ENCODE results near the gene CRB3.

CRB3 gene

DNA sequence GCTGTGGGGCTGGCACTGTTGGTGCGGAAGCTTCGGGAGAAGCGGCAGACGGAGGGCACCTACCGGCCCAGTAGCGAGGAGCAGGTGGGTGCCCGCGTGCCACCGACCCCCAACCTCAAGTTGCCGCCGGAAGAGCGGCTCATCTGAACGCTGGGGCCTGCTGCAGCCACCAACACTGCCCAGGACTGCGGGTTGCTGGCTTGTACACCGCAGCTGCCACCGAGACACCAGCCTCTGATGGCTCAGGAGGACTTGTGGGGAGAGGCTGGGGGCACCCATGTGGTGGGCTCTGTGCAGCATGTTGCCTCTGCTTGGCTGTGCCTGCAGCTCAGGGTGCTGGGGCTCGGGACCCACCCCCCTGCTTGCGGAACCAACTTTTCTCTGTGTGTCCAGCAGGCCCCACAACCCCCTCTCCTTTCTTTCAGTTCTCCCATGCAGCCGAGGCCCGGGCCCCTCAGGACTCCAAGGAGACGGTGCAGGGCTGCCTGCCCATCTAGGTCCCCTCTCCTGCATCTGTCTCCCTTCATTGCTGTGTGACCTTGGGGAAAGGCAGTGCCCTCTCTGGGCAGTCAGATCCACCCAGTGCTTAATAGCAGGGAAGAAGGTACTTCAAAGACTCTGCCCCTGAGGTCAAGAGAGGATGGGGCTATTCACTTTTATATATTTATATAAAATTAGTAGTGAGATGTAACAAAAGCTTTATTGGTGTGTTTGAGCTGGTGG lies 2.6 kb downstream of the CRB3 start:
- no peak for DNase-seq (ENCODE audit: low read depth)

DNA sequence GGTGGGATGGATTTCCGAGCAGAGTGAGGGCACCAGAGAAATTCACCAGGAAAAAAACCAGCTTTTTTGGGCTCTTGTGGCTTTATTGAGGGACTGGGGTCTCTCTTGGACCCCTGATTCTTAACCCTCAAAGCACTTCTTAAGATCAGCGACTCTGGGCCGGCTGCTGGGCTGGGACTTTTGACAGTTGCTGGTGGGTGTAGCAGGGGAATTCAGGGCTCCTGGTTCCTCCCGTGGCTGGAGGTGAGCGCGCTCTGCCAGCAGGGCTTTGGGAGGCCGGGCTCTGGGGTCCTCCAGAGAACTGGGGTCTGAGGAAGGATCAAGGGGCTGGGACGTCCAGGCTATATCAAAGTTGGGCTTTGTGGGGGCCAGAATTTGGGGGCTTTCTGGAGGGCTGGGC lies 3.3 kb downstream of the CRB3 start:
- DNase-seq (ENCODE audit: low read depth): no peak

DNA sequence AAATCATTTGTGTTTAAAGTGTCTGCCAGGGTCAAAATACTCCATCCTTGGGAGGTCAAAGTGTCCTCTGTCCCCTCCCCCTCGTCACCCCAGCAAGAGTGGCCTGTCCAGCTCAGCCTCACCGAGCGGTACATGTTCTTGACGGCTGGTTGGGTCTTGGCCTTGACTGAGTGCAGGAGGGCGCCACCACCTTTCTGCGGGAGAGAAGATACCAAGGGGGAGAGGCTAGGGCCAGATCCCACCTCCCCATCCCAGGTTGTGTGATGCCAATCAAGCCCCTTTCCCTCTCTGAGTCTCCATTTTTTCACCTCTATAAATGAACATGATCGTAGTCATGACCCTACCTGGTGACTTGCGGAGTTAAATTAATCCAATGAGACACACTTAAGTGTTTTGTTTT lies 6.1 kb downstream of the CRB3 start:
- no peak for DNase-seq (ENCODE audit: low read depth)

DNA sequence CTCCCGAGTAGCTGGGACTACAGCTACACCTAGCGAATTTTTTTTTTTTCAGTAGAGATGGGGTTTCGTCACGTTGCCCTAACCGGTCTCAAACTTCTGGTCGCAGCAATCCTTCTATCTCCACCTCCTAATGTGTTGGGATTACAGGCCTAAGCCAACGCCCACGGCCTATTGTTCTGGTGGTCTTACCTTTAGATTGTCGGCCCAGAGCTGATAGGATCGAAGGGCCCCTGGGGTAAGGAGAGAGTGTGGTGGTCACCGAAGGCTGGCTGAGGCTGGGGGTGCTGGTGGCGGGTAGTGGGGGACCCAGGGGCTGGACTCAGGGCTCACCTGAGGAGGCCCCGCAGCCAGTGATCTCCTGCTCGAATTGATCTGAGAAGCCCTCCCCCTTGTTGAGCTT lies 7.0 kb downstream of the CRB3 start:
- DNase-seq (ENCODE audit: low read depth): no peak

DNA sequence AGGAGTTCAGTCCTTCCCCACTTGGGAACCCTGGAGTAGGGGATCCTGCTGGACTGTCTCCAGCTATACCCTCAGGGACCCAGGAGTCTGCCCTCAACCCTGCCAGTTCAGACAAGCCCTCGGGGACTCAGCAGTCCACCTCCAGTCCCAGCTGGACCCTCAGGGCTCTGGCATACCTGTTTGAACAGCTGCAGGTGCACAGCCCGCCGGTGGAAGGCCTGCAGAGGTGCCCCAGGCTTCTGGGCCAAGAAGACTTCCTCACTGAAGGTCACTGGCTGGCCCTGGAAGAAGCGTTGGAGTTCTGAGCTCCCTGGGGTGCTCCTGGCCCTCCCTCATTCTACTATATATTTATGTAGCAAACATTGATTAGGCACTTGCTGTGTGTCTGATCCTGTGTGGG lies 8.6 kb downstream of the CRB3 start:
- DNase-seq (ENCODE audit: low read depth): no peak

DNA sequence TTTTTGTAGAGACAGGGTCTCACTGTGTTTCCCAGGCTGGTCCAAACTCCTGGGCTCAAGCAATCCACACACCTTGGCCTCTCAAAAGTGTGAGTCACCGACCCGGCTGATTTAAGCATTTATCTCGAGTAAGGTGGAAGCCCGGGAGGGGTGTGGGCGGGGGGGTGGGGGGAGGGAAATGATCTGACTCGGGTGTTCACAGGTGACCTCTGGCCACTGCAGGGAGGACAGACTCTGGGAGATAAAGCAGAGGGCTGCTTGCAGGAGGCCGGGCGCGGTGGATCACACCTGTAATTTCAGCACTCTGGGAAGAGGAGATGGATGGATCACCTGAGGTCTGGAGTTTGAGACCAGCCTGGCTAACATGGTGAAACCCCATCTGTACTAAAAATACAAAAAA lies 9.6 kb downstream of the CRB3 start:
- DNase-seq (ENCODE audit: low read depth): no peak

DNA sequence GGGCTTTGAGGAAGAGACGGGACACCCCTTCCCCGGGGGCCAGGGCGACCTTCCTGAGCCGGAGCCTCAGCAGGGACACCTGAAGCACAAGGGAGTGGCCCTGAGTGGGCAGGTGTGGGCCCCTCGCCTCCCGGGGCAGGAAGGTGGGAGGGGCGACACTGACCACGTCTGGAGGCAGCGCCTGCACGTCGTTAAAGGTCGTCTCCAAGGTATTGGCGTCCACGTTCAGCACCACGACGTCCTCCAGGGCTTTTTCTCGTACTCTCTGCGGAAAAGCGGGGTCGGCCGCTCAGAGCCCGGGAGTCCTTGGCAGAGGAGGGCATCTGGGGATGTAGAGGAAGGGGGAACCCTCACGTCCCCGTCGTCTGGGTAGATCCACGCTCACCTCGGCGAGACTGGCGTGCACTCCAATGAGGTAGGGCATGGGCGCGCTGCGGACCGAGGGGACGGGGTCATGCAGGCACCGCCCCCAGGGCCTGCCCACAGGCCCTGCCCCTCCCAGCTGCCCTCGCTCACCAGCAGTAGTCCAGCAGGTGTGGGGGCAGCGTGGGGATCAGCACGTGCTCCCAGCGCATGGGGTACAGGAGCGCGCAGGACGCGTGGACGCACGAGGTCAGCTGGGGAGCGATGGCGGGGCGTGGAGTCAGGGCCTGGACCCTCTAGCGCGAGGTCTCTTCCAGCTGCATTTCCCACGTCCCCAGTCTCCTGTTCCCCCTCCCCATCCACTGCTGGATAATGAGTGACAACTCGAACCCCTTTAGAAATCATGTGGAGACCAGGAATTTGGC lies 11.4 kb downstream of the CRB3 start:
- DNase-seq (ENCODE audit: low read depth): no peak

DNA sequence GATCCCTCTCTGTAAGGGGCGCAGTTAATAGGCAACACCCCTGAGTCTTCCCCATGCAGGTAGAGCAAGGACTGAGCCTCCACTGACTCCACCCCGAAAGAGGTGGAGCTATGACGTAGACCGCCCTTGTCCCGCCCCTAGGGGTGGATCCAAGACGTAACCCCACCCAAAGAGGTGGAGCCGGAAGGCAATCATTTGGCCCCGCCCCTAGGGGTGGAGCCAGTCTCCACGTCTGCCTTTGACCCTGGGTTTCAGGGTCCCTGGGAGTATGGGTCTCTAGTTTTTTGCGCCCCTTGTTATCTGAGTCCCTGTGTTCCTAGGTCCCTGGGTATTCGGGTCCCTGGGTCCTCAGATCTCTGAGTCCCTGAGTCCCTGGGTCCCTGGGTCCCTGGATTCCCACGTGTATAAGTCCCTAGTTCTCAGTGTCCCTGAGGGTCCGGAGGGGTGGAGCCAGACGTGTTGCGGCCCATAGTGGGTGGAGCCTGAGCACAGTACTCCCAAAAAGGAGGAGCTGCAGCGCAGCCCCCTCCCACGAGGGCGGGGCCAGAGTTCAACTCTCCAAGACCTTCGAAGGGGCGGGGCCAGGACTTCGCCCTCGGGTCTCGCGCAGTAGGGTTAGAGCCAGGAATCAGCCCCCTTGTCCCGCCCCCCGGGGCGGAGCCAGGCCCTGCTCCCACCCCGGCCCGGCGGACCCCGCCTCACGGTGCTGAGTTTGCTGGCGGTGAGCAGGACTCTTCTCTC lies 12.3 kb downstream of the CRB3 start:
- no peak for DNase-seq (ENCODE audit: low read depth)

DNA sequence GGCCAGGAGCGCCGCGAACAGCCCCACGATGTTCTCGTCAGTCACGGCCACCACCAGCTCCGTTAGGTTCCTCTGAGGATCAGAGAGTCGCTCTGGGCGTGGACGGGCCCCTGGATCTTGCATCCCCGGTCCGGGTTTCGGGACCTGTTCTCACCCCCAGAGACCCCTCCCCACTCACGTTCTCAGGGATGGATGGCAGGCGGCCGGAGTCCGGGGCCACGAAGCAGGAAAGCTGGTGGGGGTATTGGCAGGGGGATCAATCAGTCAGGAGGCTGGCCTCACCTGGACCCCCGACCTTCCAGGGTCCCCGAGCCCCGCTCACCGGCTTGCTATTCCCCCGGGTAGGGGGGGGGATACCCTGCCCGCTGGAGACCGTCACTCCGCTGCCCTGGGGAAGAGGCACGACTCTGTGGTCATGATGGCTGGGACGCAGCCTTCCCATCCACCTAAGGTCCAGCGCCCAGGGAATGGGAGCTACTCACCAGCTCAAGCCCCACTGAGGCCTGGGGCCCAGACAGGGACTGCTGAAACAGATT lies 12.9 kb downstream of the CRB3 start:
- no peak for DNase-seq (ENCODE audit: low read depth)

DNA sequence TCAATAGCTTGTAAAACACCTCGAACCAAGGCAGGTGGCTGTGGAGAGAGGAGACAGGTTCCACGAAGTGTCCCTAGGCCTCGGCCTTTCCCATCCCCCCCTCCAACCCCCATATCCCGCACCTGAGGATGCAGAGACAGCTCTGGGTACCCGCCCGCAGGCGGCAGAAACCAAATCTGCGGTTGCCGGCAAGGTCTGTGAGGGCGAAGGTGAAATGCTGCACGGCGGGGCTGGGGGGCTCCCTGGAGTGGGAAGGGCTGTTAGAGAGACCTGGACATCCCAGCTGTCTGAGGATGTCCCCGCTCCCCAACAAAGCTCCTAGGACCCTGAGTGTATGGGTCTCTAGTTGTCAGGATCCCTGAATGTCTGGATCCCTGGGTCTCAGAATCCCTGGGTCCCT lies 14.7 kb downstream of the CRB3 start:
- DNase-seq (ENCODE audit: low read depth): no peak

DNA sequence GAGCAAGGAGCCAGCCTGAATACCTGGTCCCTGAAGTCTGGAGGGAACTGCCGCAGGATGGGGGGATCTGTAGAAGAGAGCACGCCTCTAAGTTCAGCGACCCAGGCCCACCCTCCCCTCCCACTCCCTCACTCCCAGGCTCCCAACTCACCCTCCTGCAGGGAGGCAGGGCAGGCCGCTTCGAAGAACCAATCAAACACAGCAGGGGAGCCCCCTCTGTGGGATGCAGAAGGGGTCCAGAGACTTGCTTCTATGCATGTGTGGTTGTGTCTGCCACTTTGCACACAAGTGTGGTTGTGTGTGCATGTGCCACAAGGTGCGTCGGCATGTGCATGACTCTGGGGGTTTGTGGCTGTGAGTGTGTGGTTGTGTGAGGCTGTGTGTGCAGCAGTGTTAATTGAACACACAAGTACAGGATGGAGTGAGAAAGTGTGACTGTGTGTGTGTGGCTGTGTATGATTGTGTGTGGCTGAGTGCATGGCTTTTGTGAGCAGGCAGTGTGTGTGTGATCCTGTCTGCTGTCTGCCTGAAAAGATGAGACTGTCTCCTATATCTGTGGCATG lies 15.8 kb downstream of the CRB3 start:
- DNase-seq (ENCODE audit: low read depth): no peak

DNA sequence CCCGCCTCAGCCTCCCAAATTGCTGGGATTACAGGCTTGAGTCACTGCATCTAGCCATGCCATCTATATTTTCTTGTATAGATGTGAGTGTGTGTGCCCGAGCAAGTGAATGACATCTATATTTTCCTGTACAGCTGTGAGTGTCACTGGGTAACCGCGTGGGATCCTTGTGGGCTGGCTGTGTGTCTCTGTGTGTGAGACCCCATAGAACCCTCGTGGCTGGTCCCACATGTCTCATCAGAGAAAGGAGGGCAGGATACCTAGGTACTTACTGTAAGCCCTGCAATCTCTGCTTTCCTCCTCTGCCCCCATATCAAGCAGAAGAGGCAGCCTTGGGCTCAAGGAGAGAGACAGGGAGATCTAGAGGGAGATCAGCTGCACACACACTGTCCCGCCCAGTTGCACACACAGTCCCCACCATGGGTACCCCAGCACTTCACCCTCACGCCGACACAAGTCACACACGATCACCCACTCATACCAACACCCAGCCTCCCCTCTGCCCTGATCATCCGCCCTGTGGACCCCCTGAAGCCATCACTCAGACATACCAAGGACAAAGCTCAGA lies 16.9 kb downstream of the CRB3 start:
- no peak for DNase-seq (ENCODE audit: low read depth)

DNA sequence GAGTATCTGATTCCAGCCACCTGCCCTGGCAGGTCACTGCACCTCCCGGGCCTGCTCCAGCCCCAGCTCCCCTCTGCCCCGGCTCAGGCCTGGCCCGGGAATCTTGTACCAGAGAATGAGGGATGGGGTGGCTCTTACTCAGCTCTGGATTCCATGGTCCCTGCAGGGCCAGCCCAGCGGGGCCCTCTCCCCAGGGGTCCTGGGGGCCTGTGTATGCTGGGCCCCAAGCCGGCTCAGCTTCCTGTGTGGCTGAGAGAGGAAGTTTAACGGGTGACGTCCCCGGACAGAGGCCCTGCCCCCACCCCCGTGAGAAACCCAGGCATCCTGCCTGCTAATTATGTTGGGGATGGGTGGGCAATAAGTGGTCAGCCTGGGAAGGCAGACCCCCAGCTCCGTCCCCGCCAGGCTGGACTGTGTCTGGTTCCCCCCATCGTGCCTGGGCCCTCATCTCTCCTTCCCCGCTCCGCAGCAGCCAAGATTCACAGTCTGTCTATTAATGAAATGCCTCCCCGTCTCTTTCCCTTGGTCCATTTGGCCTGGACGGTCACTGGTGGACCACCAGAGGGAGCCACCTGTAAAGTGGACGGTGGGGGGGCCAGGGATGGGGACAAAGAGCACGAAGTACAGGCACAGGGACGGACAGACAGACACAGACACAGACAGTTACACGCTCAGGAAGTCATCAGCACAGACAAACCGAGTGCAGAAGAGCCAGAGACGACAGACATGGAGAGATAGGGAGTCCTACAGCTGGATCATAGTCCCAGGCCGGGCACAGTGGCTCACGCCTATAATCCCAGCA lies 17.7 kb downstream of the CRB3 start, which contains the start of gene DENND1C:
DENND1C (minus strand) TSS at position 247 of the 802 bp plus-strand sequence; CDS start at position 155, 92 bp downstream.
- DNase-seq (ENCODE audit: low read depth): peak; percentile 63

DNA sequence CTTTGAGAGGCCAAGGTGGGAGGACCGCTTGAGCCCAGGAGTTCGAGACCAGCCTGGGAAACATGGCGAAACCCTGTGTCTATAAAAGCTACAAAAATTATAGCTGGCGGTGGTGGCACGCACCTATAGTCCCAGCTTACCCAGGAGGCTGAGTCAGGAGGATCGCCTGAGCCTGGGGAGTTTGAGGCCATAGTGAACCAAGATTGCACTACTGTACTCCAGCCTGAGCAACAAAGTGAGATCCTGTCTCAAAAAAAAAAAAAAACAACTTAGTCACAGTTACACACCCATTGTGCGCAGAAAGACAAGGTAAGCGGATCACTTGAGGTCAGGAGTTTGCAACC lies 18.2 kb downstream of the CRB3 start:
- no peak for DNase-seq (ENCODE audit: low read depth)

DNA sequence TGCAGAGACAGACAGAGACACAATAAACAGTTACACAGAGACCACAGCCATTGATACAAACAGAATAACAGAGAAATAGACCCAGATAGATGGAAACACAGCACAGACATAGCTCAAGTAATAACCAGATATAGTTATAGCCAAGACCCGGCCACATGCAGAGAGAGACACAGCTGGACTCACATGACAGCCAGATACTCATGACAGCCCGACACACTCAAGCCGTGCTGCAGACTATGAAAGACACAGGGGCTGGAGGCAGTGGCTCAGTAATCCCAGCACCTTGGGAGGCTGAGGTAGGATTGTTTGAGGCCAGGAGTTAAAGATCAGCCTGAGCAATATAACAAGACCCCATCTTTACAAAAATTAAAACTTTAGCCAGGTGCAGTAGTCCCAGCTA lies 19.2 kb downstream of the CRB3 start:
- DNase-seq (ENCODE audit: low read depth): no peak

DNA sequence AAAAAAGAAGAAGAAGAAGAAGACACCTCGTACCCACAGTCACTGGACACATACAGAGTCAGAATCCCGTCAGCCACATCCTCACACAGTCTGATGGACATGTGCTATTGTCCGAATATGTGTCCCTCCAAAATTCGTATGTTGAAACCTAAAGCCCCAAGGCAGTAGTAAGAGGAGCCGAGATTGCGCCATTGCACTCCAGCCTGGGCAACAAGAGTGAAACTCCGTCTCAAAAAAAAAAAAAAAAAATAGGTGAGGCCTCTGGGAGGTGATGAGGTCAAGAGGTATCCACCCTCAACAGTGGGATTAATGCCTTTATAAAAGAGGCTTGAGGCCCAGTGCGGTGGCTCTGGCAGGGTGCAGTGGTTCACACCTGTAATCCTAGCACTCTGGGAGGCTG lies 20.2 kb downstream of the CRB3 start:
- no peak for DNase-seq (ENCODE audit: low read depth)

DNA sequence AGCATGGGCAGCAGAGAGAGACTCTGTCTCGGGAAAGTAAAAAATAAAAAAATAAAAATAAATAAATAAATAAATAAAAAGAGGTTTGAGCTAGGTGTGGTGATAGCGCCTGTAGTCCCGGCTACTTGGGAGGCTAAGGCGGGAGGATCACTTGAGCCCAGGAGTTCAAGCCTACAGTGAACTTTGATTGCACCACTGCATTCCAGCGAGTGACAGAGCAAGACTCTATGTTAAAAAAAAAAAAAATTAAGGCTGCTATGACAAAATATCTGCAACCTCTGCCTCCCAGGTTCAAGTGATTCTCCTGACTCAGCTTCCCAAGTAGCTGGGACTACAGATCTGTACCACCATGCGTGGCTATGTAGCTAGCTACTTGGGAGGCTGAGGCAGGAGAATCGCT lies 20.8 kb downstream of the CRB3 start:
- no peak for DNase-seq (ENCODE audit: low read depth)

DNA sequence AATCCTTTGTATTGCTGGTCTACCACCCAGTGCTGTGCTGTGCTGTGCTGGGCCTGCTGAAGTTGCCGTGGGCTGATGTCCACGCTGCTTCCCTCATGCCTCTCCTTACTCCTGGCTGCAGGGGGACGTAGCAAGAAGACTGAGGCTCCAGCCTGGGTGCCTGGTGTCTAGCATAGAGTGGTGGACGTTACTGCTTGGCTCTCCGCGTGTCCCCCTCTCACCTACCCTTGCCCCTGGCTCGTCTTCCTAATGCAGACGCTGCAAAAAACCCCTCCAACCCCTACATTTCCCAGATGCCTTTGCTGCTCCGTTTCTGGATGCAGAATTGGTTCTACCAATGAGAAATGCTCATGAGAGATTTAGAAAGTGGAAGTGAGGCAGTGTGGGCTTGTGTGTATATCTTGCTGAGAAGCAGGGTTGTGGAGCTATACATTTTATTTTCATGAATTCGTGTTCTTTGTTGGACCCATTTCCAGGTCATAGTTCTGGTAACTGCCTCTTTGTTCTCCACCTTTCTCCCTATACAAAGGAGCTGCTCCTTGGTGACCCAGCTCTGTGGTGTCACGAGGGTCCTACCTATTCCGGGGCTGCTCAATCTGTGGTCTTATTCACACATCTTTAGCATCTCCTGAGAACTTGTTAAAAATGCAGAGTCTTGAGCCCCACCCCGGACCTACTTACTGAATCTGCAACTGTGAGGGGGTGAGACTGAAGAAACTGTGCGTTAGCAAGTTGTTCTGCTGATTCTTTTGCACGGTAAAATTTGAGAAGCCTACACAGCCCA lies 25.4 kb downstream of the CRB3 start:
- DNase-seq (ENCODE audit: low read depth): no peak

DNA sequence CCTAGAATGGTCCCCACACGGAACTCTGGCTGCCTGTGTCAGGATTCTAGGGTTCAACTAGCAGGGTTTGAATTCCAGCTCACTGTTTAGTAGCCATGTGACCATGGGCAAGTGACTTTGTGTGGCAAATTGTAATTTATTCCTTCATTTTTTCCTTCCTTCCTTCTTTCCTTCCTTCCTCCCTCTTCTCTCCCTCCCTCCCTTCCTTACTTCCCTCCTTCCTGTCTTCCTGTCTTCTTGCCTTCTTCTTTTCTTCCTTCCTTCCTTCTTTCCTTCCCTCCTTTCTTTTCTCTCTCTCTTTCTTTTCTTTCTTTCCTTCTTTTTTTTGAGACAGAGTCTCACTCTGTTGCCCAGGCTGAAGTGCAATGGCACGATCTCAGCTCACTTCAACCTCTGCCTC lies 26.1 kb downstream of the CRB3 start:
- no peak for DNase-seq (ENCODE audit: low read depth)

DNA sequence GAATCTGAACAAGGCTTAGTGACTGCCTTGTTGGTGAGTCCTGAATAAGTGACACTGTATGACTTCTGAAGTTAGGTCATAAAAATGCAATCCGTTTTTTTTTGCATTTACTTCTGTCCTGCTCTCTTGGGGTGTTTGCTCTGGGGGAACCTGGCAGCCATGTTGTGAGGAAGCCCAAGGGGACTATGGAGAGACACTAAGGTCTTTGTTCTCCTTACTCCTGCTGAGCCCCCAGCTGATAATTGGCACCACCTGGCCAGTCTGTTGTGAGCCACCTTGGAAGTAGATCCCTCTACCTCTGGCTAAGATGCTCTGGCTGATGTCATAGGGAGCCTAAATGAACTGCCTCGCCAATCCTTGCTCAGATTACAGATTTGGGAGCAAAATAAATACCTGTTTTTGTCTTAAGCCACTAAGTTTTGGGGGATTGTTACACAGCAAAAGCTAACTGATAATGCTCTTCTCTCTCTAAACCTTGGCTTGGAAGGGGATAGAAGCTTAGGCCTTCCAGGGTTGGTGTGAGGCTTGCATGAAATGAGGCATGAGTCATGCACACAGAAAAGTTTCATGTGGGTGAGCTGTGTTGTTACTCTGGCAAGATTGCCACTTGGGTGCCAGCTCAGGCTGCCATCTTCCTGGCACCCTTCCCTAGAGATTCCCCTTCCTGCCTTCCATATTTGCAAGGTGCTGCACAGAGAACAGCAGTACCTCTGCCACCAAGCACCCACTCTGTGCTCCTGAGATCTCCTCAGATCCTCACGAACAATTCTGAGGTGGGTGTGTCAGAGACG lies 27.9 kb downstream of the CRB3 start:
- no peak for DNase-seq (ENCODE audit: low read depth)
